ENCODE data around the gene NXPH1. TPM values are rescaled to one million over a fixed set of nuclear protein-coding genes. Genes with fewer than 3 reads are reported as not detected.

The NXPH1 gene
- total and polyA plus RNA-seq, 8 donors: 0.11 TPM; not detected in 7

- Histone ChIP-seq H3K4me1 (no peaks in the 10 kb centered on the region), H3K4me3 (no peak overlapping the region), H3K27me3 (no peaks in the 10 kb centered on the region), H3K36me3 (no peaks in the 10 kb centered on the region), H3K9me3 (peaks cover 0 to 3% of the 10 kb centered on the region in 2 donors), H3K27ac (no peak overlapping the region)
- ATAC-seq: no peak
- intact Hi-C loops (cut with DNase I): no loop called here
- no peak for TF ChIP-seq CTCF (IDR thresholded peaks at IDR 0.05)
- no peak for DNase-seq
Measured at GRCh38 chr7:8491544-8492489, 58.4 kb downstream of the NXPH1 start.

DNA sequence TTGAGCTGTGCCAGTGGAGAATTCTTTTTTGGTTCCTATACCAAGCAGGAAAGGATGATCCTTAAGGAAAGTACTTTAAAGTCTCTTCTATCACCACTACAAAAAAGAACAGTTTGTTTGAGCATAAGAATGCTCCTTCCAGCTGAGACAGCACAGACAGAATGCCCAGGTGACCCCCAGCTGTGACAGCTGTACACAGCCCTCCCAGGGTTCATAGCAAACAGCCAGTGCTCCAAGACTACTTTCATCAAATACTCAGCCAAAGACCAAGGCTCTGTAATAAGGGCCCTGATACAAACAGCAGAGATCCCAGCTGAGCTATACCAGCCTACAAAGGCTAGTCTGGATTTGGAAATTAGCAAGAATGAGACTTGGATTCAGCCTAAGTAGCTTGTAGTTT lies 65.7 kb downstream of the NXPH1 start:
- intact Hi-C loops (cut with DNase I): no loop called here

DNA sequence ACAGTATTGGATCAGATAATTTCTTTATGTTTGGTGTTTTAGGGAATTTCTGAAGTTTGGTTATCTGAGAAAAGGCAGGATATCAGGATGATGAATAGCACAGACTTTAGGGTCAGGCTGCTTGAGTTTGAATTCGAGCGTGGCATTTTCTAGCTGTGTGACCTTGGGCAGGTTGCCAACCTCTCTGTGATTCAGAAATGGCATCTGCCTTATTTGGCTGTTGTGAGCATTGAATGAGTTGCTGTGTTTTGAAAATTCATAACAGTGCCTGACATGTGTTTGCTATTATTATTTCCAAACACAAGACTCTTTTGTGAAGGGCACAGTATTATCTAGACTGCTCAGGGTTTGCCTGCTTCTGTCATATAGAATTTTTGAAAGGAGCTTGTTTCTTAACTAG lies 66.9 kb downstream of the NXPH1 start:
- Histone ChIP-seq H3K9me3 (peaks cover 0 to 3% of the 10 kb centered on the region in 2 donors), H3K4me1 (no peaks in the 10 kb centered on the region), H3K4me3 (no peak overlapping the region), H3K27ac (no peak overlapping the region), H3K36me3 (no peaks in the 10 kb centered on the region), H3K27me3 (no peaks in the 10 kb centered on the region)
- TF ChIP-seq CTCF (IDR thresholded peaks at IDR 0.05): no peak
- no peak for ATAC-seq
- DNase-seq: no peak
- intact Hi-C loops (cut with DNase I): no loop called here

More for the DNA sequence above, 65.7 kb downstream of the NXPH1 start:
- Histone ChIP-seq H3K36me3 (no peaks in the 10 kb centered on the region), H3K27me3 (no peaks in the 10 kb centered on the region), H3K4me3 (no peak overlapping the region), H3K4me1 (no peaks in the 10 kb centered on the region), H3K9me3 (no peaks in the 10 kb centered on the region), H3K27ac (no peak overlapping the region)
- no peak for ATAC-seq
- DNase-seq: no peak
- TF ChIP-seq CTCF (IDR thresholded peaks at IDR 0.05): no peak

- no peaks in the 10 kb centered on the region for H3K36me3 ChIP-seq
- DNase-seq: no peak
- intact Hi-C loops (cut with DNase I): no loop called here
- no peaks in the 10 kb centered on the region for H3K27me3 ChIP-seq
- H3K4me3 ChIP-seq: no peak overlapping the region
- ATAC-seq: no peak
- H3K4me1 ChIP-seq: no peaks in the 10 kb centered on the region
- H3K9me3 ChIP-seq: peaks cover 0 to 3% of the 10 kb centered on the region in 2 donors
- no peak overlapping the region for H3K27ac ChIP-seq
- TF ChIP-seq CTCF (IDR thresholded peaks at IDR 0.05): no peak
Measured at GRCh38 chr7:8507566-8507965, 74.2 kb downstream of the NXPH1 start.

- H3K27ac ChIP-seq: no peak overlapping the region
- ATAC-seq (no peak), DNase-seq (no peak)
- no peaks in the 10 kb centered on the region for H3K36me3 ChIP-seq
- no peak for TF ChIP-seq CTCF (IDR thresholded peaks at IDR 0.05)
- intact Hi-C loops (cut with DNase I): no loop called here
- H3K9me3 ChIP-seq: no peaks in the 10 kb centered on the region
- no peaks in the 10 kb centered on the region for H3K27me3 ChIP-seq
- no peaks in the 10 kb centered on the region for H3K4me1 ChIP-seq
- H3K4me3 ChIP-seq: no peak overlapping the region
Measured at GRCh38 chr7:8509621-8510020, 76.2 kb downstream of the NXPH1 start.

Data from left lung (tissue), 10 donors.